CD14-positive monocyte (primary cell): ENCODE measurements around the gene PADI2. TPM values are rescaled to one million over a fixed set of nuclear protein-coding genes. Genes with fewer than 3 reads are reported as not detected.

Experiments
- DNase-seq, 3 donors: peaks; one replicate each; pipeline ENCODE4 v3.0.0-alpha.2; 2011 to 2022
- H2AFZ ChIP-seq: 2 replicates; pipeline ENCODE4 v1.6.0; 2012; ENCODE audit warnings: mild to moderate bottlenecking, low read depth, low read length, inconsistent platforms; ENCODE audit not compliant: insufficient read depth, poor library complexity, severe bottlenecking
- H3K27ac ChIP-seq, 2 donors: 1 replicate in 1 of 2; 2 replicates in 1 of 2; pipeline ENCODE4 v1.5.1; 2012 to 2013; ENCODE audit warnings: low read length in 2 of 2, control low read depth in 1 of 2, inconsistent platforms in 1 of 2, low read depth in 1 of 2, mild to moderate bottlenecking in 1 of 2
- H3K27me3 ChIP-seq, 2 donors: one replicate each; pipeline versions ENCODE4 v1.6.0 to v1.6.1; 2011 to 2013; ENCODE audit warnings: low read length in 2 of 2; ENCODE audit not compliant: control insufficient read depth in 2 of 2, insufficient read depth in 2 of 2
- H3K36me3 ChIP-seq, 2 donors: replicated peaks in 1 of 2; 1 replicate in 1 of 2; 2 replicates in 1 of 2; pipeline versions ENCODE4 v1.5.1 to v1.6.1; 2012 to 2013; ENCODE audit warnings: low read length in 2 of 2, control low read depth in 1 of 2, inconsistent platforms in 1 of 2, mild to moderate bottlenecking in 1 of 2; ENCODE audit not compliant: insufficient read depth in 2 of 2, control insufficient read depth in 1 of 2
- H3K4me1 ChIP-seq, 2 donors: 1 replicate in 1 of 2; 2 replicates in 1 of 2; pipeline versions ENCODE4 v1.5.1 to v1.6.1; 2012 to 2013; ENCODE audit warnings: low read length in 2 of 2, control low read depth in 1 of 2, inconsistent platforms in 1 of 2, mild to moderate bottlenecking in 1 of 2, moderate library complexity in 1 of 2; ENCODE audit not compliant: insufficient read depth in 2 of 2, control insufficient read depth in 1 of 2
- H3K4me2 ChIP-seq: replicated peaks from 2 replicates; pipeline ENCODE3; 2012; ENCODE audit warnings: low read length, moderate library complexity, mild to moderate bottlenecking; ENCODE audit not compliant: poor library complexity, severe bottlenecking; ENCODE audit errors: extremely low read depth
- H3K4me3 ChIP-seq, 3 experiments: fragments of 200-600 bp in 1 of 3; sonication (generic) in 1 of 3; replicated peaks in 1 of 3; 1 replicate in 2 of 3; 2 replicates in 1 of 3; pipeline ENCODE4 v1.5.1; 2011 to 2013; ENCODE audit warnings: low read length in 3 of 3, mild to moderate bottlenecking in 3 of 3, control low read depth in 2 of 3, low read depth in 2 of 3, inconsistent platforms in 1 of 3, moderate library complexity in 1 of 3
- H3K79me2 ChIP-seq: 2 replicates; pipeline ENCODE4 v1.6.0; 2012; ENCODE audit warnings: mild to moderate bottlenecking, control low read depth, inconsistent platforms, low read length, moderate library complexity; ENCODE audit not compliant: insufficient read depth
- H3K9ac ChIP-seq: 2 replicates; pipeline ENCODE4 v1.6.0; 2017; ENCODE audit warnings: low read length, mild to moderate bottlenecking; ENCODE audit not compliant: insufficient read depth, poor library complexity, severe bottlenecking
- H3K9me3 ChIP-seq, 2 donors: replicated peaks in 1 of 2; 1 replicate in 1 of 2; 2 replicates in 1 of 2; pipeline versions ENCODE4 v1.5.1 to v1.6.1; 2012 to 2013; ENCODE audit warnings: low read length in 2 of 2, control low read depth in 1 of 2; ENCODE audit not compliant: control insufficient read depth in 1 of 2, insufficient read depth in 1 of 2
- H4K20me1 ChIP-seq: 2 replicates; pipeline ENCODE4 v1.6.0; 2012; ENCODE audit warnings: mild to moderate bottlenecking, low read length, control low read depth, moderate library complexity; ENCODE audit not compliant: insufficient read depth
- H3K27ac Mint-ChIP-seq, 7 donors: one replicate each; pipeline ENCODE4 v1.8.0; 2020; ENCODE audit warnings: mild to moderate bottlenecking in 7 of 7, mixed read lengths in 7 of 7, moderate library complexity in 6 of 7, inconsistent platforms in 2 of 7
- H3K27me3 Mint-ChIP-seq, 3 donors: one replicate each; pipeline ENCODE4 v1.8.0; 2021 to 2022; ENCODE audit warnings: low read depth in 3 of 3, mild to moderate bottlenecking in 3 of 3, mixed read lengths in 3 of 3, moderate library complexity in 3 of 3, inconsistent platforms in 1 of 3
- H3K36me3 Mint-ChIP-seq, 2 donors: one replicate each; pipeline ENCODE4 v1.8.0; 2020; ENCODE audit warnings: mixed read lengths in 2 of 2, inconsistent platforms in 1 of 2, mild to moderate bottlenecking in 1 of 2
- H3K4me1 Mint-ChIP-seq: one replicate; pipeline ENCODE4 v1.8.0; 2020; ENCODE audit warnings: mild to moderate bottlenecking, mixed read lengths
- H3K4me3 Mint-ChIP-seq, 2 donors: one replicate each; pipeline ENCODE4 v1.8.0; 2020; ENCODE audit warnings: mild to moderate bottlenecking in 2 of 2, mixed read lengths in 2 of 2, moderate library complexity in 1 of 2
- H3K9me3 Mint-ChIP-seq, 7 donors: one replicate each; pipeline ENCODE4 v1.8.0; 2020 to 2022; ENCODE audit warnings: mixed read lengths in 7 of 7, mild to moderate bottlenecking in 6 of 7, moderate library complexity in 6 of 7, inconsistent platforms in 2 of 7
- WGBS: methylation state at CpG from one replicate; pipeline ENCODE4 v1.1.5; 2013; ENCODE audit warnings: missing lambda C conversion rate; ENCODE audit not compliant: insufficient coverage; 5-methylcytosine and 5-hydroxymethylcytosine counted together
- intact Hi-C, 2 donors: fragments of 100-400 bp; cut with micrococcal nuclease; formaldehyde crosslinking; loops; one replicate each; pipeline versions ENCODE4 v1.15.0 to v1.15.1; 2023
- polyA plus RNA-seq, 3 donors: library from polyadenylated mRNA; depleted of rRNA in 1 of 3; unstranded in 2 of 3; stranded (reverse) in 1 of 3; fragments of 300-500 nt in 2 of 3; fragments of >200 nt in 1 of 3; fragmentation: Illumina TruSeq in 2 of 3; gene quantifications; 1 replicate in 2 of 3; 2 replicates in 1 of 3; pipeline ENCODE4 v1.2.3, GENCODE V29; 2012 to 2021
- TF ChIP-seq, protein P1 (sequence below): fragments of 200-600 bp; IDR thresholded peaks from one replicate; pipeline ENCODE4 v1.8.0; 2022; ENCODE audit warnings: antibody characterized with exemption, mild to moderate bottlenecking

Gene PADI2
- polyA plus RNA-seq, 3 donors = 18.6 to 61.7 (median 32.6) TPM

DNA sequence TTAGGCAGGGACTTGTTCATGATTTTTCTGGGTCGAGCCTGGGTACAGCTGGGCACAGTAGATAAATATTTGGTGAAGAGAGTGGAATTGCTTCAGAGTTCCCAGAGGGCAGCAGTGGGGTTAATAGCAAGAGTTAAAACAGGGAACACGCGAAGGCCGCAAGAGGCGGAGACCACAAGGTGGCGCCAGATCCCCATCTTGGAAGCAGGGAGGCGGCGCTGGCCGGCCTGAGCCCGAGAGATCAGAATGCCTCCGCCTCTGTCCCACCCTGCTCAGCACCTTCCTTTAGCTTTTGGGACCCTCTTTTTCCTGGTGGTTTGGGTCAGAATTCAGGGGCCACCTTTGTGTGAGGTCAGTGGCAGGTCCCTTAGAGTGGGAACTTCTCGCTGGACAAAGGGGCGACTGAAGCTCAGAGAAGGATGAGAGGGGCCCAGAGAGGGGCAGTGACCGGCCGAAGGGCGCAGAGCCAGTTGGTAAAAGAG lies 6.5 kb upstream of the PADI2 start:
- Histone ChIP-seq H3K4me1 (peaks cover 56 to 57% of the 10 kb centered on the region in 2 donors), H3K4me2 (peak overlapping the region; percentile 42), H3K27ac (no peak overlapping the region), H3K79me2 (no peaks in the 10 kb centered on the region), H2AFZ (peak overlapping the region; percentile 62), H3K27me3 (no peaks in the 10 kb centered on the region), H3K4me3 (no peak overlapping the region), H3K9me3 (no peaks in the 10 kb centered on the region), H3K9ac (no peak overlapping the region), H3K36me3 (no peaks in the 10 kb centered on the region), H4K20me1 (no peaks in the 10 kb centered on the region)
- intact Hi-C loops = loop anchor here (1.0 to 10.0 kb wide), 5 partner anchors 57 to 279 kb away; no protein-coding TSS in a partner anchor
- Mint-ChIP-seq H3K9me3 (no peaks in the 10 kb centered on the region), H3K36me3 (no peaks in the 10 kb centered on the region), H3K4me1 (peaks cover 50% of the 10 kb centered on the region), H3K27me3 (peaks cover 0 to 2% (median 0%) of the 10 kb centered on the region in 3 donors), H3K27ac (peak overlapping the region; percentile 33 to 88 (median 60)), H3K4me3 (no peak overlapping the region)
- peak; percentile 82 to 83 (median 83) for DNase-seq
- TF ChIP-seq, protein P1, sequence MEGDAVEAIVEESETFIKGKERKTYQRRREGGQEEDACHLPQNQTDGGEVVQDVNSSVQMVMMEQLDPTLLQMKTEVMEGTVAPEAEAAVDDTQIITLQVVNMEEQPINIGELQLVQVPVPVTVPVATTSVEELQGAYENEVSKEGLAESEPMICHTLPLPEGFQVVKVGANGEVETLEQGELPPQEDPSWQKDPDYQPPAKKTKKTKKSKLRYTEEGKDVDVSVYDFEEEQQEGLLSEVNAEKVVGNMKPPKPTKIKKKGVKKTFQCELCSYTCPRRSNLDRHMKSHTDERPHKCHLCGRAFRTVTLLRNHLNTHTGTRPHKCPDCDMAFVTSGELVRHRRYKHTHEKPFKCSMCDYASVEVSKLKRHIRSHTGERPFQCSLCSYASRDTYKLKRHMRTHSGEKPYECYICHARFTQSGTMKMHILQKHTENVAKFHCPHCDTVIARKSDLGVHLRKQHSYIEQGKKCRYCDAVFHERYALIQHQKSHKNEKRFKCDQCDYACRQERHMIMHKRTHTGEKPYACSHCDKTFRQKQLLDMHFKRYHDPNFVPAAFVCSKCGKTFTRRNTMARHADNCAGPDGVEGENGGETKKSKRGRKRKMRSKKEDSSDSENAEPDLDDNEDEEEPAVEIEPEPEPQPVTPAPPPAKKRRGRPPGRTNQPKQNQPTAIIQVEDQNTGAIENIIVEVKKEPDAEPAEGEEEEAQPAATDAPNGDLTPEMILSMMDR = peak; percentile 93
- WGBS = 11% methylated on average over 12 of the region's 16 CpGs

DNA sequence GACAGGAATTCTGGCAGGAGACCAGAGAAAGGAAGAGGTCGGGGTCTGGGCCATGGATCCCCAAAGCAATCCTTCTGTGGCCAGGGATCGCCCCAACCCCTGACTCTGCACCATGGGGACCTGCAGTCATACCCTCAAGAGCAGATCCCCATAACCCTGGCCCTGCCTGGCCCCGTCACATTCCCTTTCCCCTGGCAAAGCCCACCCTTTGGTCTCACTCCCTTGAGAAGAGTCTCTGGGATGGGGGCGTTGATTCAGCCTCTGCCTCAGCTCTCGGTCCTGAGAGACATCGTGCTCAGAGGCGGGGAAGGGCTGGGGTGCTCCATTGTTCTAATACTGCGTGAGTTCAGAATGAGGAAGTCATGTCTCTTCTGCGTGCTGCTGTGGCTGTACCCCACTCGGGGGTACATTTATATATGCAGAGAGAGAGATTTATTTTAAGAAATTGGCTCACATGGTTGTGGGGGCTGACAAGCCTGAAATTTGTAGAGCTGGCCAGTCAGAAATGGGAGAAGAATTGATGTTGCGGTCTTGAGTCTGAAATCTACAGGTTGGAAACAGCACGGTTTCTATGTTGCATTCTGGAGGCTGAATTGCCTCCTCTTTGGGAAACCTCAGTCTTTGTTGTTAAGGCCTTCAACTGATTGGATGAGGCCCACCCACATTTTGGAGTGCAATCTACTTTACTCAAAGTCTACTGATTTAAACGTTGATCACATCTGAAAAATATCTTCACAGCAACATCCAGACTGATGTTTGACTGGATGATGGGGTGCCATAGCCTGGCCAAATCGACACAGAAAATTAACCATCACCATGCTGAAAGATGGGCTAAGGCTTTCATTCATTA lies 4.2 kb upstream of the PADI2 start:
- H3K36me3 ChIP-seq = no peaks in the 10 kb centered on the region

More for the DNA sequence above, 4.2 kb upstream of the PADI2 start:
- no peak overlapping the region for H3K27ac ChIP-seq
- WGBS = 51% methylated on average over 10 of the region's 14 CpGs
- intact Hi-C loops = loop anchor here (2.0 to 10.0 kb wide), 4 partner anchors 63 to 281 kb away; no protein-coding TSS in a partner anchor
- TF ChIP-seq, protein P1 = no peak
- no peaks in the 10 kb centered on the region for H3K36me3 Mint-ChIP-seq
- H3K4me3 ChIP-seq = no peak overlapping the region
- peaks cover under 1 to 2% (median 2%) of the 10 kb centered on the region in 3 donors for H3K27me3 Mint-ChIP-seq
- no peaks in the 10 kb centered on the region for H3K27me3 ChIP-seq
- peak in 2 of 3 donors; percentile 37 to 40 for DNase-seq
- peaks cover 62% of the 10 kb centered on the region for H3K4me1 Mint-ChIP-seq
- H2AFZ ChIP-seq = peak overlapping the region; percentile 69
- H3K4me3 Mint-ChIP-seq = peak overlapping the region; percentile 12 to 63
- H3K9me3 ChIP-seq = no peaks in the 10 kb centered on the region
- H3K4me2 ChIP-seq = peak overlapping the region; percentile 19
- peaks cover 0 to 2% (median 0%) of the 10 kb centered on the region in 7 donors for H3K9me3 Mint-ChIP-seq
- peaks cover 68 to 69% of the 10 kb centered on the region in 2 donors for H3K4me1 ChIP-seq
- no peaks in the 10 kb centered on the region for H4K20me1 ChIP-seq
- peaks cover 9% of the 10 kb centered on the region for H3K79me2 ChIP-seq
- no peak overlapping the region for H3K9ac ChIP-seq
- peak overlapping the region in 5 of 7 donors; percentile 3 to 74 (median 51) for H3K27ac Mint-ChIP-seq
